ENCODE data around the gene ALPP.
"Not testable (repeated sequence)": the region's sequence is repeated elsewhere in the genome, so short reads cannot be mapped to it uniquely, and the experiment has no call there.

Gene ALPP

GRCh38 chr2:232409617-232410016 lies 31.1 kb downstream of the ALPP start:
- not testable (repeated sequence) for H3K9me3 ChIP-seq (ENCODE audit: low read length); H2AFZ ChIP-seq (ENCODE audit: low read length); H3K9ac ChIP-seq (ENCODE audit: low read length); H3K36me3 ChIP-seq (ENCODE audit: insufficient read depth, low read length); H3K4me2 ChIP-seq (ENCODE audit: low read length); H3K27ac ChIP-seq (ENCODE audit: low read depth, low read length, poor library complexity, severe bottlenecking); H3K4me1 ChIP-seq (ENCODE audit: insufficient read depth, low read length, severe bottlenecking); H3K27me3 ChIP-seq (ENCODE audit: insufficient read depth, low read length); H3K9me2 ChIP-seq (ENCODE audit: low read depth, low read length); H3K79me2 ChIP-seq (ENCODE audit: insufficient read depth, low read length); H3K4me3 ChIP-seq (ENCODE audit: low read depth, low read length, poor library complexity, severe bottlenecking); H3F3A ChIP-seq (ENCODE audit: insufficient read depth, low read length); H4K20me1 ChIP-seq (ENCODE audit: insufficient read depth, low read length)

GRCh38 chr2:232410238-232410900 lies 31.8 kb downstream of the ALPP start:
- no peak overlapping the region for H3K4me2 ChIP-seq (ENCODE audit: low read length)
- no peak overlapping the region for H2AFZ ChIP-seq (ENCODE audit: low read length)
- H3K9ac ChIP-seq (ENCODE audit: low read length), result no peak overlapping the region
- no peaks in the 10 kb centered on the region for H4K20me1 ChIP-seq (ENCODE audit: insufficient read depth, low read length)
- no peaks in the 10 kb centered on the region for H3K36me3 ChIP-seq (ENCODE audit: insufficient read depth, low read length)
- H3F3A ChIP-seq (ENCODE audit: insufficient read depth, low read length), result no peaks in the 10 kb centered on the region
- TF ChIP-seq EZH2 (IDR thresholded peaks at IDR 0.05; ENCODE audit: borderline replicate concordance, low read length) (no peak), CTCF (IDR thresholded peaks at IDR 0.05; ENCODE audit: low read length) (no peak)
- no peaks in the 10 kb centered on the region for H3K9me2 ChIP-seq (ENCODE audit: low read depth, low read length)
- no peaks in the 10 kb centered on the region for H3K27me3 ChIP-seq (ENCODE audit: insufficient read depth, low read length)
- H3K27ac ChIP-seq (ENCODE audit: low read depth, low read length, poor library complexity, severe bottlenecking), result no peak overlapping the region
- H3K4me3 ChIP-seq (ENCODE audit: low read depth, low read length, poor library complexity, severe bottlenecking), result no peak overlapping the region
- H3K9me3 ChIP-seq (ENCODE audit: low read length), result no peaks in the 10 kb centered on the region
- H3K79me2 ChIP-seq (ENCODE audit: insufficient read depth, low read length), result no peaks in the 10 kb centered on the region
- H3K4me1 ChIP-seq (ENCODE audit: insufficient read depth, low read length, severe bottlenecking), result no peaks in the 10 kb centered on the region

GRCh38 chr2:232411901-232412629 lies 33.5 kb downstream of the ALPP start:
- Histone ChIP-seq H3K27me3 (ENCODE audit: insufficient read depth, low read length) (no peaks in the 10 kb centered on the region), H3K36me3 (ENCODE audit: insufficient read depth, low read length) (no peaks in the 10 kb centered on the region), H3K4me3 (ENCODE audit: low read depth, low read length, poor library complexity, severe bottlenecking) (no peak overlapping the region), H4K20me1 (ENCODE audit: insufficient read depth, low read length) (no peaks in the 10 kb centered on the region), H3K4me2 (ENCODE audit: low read length) (no peak overlapping the region), H2AFZ (ENCODE audit: low read length) (no peak overlapping the region), H3K9me3 (ENCODE audit: low read length) (no peaks in the 10 kb centered on the region), H3K79me2 (ENCODE audit: insufficient read depth, low read length) (no peaks in the 10 kb centered on the region), H3K27ac (ENCODE audit: low read depth, low read length, poor library complexity, severe bottlenecking) (no peak overlapping the region), H3K4me1 (ENCODE audit: insufficient read depth, low read length, severe bottlenecking) (no peaks in the 10 kb centered on the region), H3K9me2 (ENCODE audit: low read depth, low read length) (no peaks in the 10 kb centered on the region), H3F3A (ENCODE audit: insufficient read depth, low read length) (no peaks in the 10 kb centered on the region), H3K9ac (ENCODE audit: low read length) (no peak overlapping the region)
- TF ChIP-seq CTCF (IDR thresholded peaks at IDR 0.05; ENCODE audit: low read length) (no peak), EZH2 (IDR thresholded peaks at IDR 0.05; ENCODE audit: borderline replicate concordance, low read length) (no peak)

- no peaks in the 10 kb centered on the region for H3K36me3 ChIP-seq (ENCODE audit: insufficient read depth, low read length)
- no peaks in the 10 kb centered on the region for H3F3A ChIP-seq (ENCODE audit: insufficient read depth, low read length)
- no peak overlapping the region for H3K4me2 ChIP-seq (ENCODE audit: low read length)
- H3K27me3 ChIP-seq (ENCODE audit: insufficient read depth, low read length), result no peaks in the 10 kb centered on the region
- H3K9me2 ChIP-seq (ENCODE audit: low read depth, low read length), result no peaks in the 10 kb centered on the region
- no peak overlapping the region for H2AFZ ChIP-seq (ENCODE audit: low read length)
- no peaks in the 10 kb centered on the region for H4K20me1 ChIP-seq (ENCODE audit: insufficient read depth, low read length)
- H3K4me3 ChIP-seq (ENCODE audit: low read depth, low read length, poor library complexity, severe bottlenecking), result no peak overlapping the region
- no peaks in the 10 kb centered on the region for H3K9me3 ChIP-seq (ENCODE audit: low read length)
- H3K27ac ChIP-seq (ENCODE audit: low read depth, low read length, poor library complexity, severe bottlenecking), result no peak overlapping the region
- no peak overlapping the region for H3K9ac ChIP-seq (ENCODE audit: low read length)
- no peaks in the 10 kb centered on the region for H3K4me1 ChIP-seq (ENCODE audit: insufficient read depth, low read length, severe bottlenecking)
- H3K79me2 ChIP-seq (ENCODE audit: insufficient read depth, low read length), result no peaks in the 10 kb centered on the region
- TF ChIP-seq CTCF (IDR thresholded peaks at IDR 0.05; ENCODE audit: low read length) (no peak), EZH2 (IDR thresholded peaks at IDR 0.05; ENCODE audit: borderline replicate concordance, low read length) (no peak)
Measured at GRCh38 chr2:232412986-232413385, 34.4 kb downstream of the ALPP start.
